GM12801 (cell line): Measurements from ENCODE around the gene GABARAP.

Source experiments
- TF ChIP-seq, protein P1 (sequence below): IDR thresholded peaks from one replicate; pipeline ENCODE4 v1.5.1; 2011; ENCODE audit warnings: control low read depth; ENCODE audit not compliant: insufficient read length; ENCODE audit errors: extremely low read depth

GABARAP gene

DNA sequence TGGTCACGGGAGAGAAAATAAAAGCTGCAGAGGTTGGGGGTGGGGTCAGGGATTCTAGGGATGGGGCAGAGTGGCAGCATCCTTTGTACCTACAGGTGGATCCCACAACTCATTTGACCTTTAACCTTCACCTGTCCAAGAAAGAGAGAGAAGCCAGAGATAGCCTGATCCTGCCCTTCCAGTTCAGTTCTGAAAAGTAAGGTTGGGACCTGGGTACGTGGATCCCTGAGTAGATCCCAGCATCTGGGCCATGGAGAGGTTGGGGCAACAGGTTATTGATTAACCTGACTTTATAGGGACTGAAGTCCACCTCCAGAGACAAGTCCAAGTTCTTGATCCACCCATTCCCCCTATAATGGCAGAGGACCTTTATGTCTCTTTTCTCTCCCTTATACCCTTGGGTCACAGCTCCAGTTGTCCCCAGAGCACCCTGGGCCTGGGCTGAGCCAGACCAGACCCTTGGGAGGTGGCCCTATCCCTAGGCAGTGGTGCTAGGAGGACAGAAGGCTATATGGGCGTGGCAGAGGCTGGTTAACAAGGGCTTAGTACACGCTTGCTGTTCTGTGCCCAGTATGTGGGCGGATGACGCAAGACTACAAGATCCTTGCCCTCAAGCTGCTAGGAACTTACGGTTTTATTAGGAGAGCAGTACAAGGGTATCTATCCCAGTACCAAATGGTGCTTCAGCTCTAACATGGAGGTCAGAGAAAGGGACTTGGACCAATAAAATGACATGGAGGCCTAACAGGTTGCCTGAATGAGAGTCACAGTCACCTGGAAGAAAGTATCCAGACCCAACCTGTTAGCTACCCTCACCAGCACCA lies 16.7 kb upstream of the GABARAP start:
- TF ChIP-seq, protein P1, sequence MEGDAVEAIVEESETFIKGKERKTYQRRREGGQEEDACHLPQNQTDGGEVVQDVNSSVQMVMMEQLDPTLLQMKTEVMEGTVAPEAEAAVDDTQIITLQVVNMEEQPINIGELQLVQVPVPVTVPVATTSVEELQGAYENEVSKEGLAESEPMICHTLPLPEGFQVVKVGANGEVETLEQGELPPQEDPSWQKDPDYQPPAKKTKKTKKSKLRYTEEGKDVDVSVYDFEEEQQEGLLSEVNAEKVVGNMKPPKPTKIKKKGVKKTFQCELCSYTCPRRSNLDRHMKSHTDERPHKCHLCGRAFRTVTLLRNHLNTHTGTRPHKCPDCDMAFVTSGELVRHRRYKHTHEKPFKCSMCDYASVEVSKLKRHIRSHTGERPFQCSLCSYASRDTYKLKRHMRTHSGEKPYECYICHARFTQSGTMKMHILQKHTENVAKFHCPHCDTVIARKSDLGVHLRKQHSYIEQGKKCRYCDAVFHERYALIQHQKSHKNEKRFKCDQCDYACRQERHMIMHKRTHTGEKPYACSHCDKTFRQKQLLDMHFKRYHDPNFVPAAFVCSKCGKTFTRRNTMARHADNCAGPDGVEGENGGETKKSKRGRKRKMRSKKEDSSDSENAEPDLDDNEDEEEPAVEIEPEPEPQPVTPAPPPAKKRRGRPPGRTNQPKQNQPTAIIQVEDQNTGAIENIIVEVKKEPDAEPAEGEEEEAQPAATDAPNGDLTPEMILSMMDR = no peak

DNA sequence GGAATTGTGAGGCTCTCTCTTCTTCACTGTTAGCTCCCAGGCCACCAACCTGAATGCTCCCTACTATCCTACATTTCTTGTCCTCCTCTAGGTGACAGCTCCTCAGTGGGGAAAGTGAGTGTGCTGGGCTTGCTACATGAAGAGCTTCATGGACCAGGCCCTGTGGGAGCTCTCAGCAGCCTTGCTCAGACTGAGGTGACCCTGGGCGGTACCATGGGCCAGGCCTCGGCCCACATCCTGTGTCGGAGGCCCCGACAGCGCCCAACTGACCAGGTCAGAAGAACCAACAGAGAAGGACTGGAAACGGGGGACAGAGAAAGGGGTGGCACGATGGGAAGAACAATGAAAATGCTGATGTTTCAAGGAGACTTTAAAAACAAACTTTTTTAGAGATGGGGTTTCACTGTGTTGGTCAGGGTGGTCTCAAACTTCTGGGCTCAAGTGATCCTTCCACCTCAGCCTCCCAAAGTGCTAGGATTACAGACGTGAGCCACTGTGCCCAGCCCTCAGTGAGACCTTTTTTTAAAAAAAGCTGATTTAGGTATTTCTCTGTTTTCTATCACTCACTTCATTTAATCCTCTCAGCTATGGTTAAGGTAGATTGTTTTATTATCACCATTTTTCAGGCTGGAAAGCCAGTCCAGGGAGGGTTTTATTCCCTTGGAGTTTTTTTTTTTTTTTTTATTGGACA lies 14.7 kb upstream of the GABARAP start:
- TF ChIP-seq, protein P1 = no peak

DNA sequence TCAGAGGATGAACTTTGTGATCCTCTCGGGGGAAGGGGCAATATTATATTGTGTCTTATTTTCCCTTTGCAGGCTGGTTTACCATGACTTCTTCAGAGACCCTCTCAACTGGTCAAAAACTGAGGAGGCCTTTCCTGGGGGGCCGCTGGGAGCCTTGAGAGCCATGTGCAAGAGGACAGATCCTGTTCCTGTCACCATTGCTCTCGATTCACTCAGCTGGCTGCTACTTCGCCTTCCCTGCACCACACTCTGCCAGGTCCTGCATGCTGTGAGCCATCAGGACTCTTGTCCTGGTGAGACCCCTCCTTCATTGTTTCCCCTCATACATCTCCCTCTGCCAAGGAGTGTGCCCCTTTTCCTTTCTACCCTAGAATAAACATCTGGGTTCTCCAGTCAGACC lies 12.3 kb upstream of the GABARAP start:
- TF ChIP-seq, protein P1 = no peak

DNA sequence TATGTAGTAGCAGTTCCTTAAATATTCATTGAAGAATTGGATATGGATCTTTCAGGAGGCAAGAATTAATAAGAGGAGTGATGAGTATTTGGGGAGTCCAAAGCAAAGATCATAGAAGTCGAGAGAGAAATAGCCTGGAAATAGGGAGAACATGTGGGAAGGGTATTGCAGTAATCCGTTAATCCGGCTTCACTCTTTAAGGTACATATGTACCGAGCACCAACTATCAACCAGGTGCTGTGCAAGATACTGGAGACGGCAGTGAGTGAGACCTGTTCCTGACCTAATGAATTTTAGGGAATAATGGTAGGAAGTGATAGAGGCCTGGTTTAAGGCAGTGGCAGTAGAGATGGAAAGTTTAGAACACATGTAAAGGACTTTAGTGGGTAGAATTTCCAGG lies 10.8 kb upstream of the GABARAP start:
- TF ChIP-seq, protein P1 = no peak

DNA sequence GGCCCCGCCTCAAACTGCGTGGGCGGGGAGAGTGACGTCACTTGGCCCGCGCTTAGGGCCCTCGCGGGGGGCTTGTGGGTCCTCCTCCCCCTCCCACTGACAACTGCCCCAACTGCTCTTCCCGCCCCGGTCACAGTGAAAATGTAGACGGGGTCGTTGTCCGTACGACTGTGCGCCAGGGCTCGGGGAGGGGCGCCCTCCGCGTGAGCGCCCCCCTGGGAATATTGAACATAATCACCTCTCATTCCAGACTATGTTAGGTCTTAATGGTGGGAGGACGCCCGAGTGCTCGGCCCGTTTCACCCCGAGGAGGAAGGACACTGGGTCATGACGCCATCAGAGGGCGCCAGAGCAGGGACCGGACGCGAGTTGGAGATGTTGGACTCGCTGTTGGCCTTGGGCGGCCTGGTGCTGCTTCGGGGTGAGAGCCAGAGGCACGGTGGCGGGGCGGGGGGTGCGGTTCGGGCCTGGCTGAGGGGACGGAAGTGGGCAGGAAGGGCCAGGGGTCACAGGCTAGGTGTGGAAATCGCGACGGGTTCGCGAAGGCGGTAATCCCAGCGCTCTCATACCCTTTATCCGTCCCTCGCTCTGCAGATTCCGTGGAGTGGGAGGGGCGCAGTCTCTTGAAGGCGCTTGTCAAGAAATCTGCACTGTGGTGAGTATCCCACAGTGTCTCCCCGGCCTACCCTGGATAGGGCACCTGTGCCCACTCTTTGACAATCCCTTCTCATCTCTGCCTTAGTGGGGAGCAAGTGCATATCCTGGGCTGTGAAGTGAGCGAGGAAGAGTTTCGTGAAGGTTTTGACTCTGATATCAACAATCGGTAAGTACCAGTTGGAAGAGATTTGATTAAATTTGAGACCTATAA lies 10.2 kb upstream of the GABARAP start, which contains the start of gene ELP5:
TSS of gene ELP5 (plus strand) at position 40 of the 868 bp plus-strand sequence. CDS start at position 376, 336 bp downstream.
- TF ChIP-seq, protein P1 = no peak

DNA sequence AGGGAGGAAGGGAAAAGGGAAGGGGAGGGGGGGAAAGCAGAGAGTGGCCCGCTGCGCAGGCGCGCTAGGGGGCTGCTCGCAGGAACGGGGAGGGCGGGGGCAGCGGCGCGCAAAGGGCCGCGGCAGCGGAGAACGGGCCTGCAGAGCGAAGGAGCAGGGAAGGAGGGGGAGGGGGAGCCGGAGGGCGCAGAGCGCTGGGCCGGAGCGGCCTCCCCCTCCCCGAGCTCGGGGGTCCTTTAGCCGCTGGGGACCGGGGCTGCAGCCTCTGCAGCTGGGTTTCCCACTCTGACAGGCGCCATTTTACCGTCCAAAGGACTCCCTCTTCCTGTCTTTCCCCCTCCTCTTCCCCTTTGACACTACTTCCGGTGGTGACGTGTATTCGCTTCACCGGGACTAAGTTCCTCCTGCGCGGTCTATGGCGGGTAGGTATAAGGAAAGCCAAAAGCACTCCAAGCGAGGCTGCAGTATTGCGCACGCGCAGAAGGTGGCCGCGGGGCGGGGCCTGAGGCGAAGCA lies 9.5 kb upstream of the GABARAP start, which contains the start of gene CTDNEP1:
TSS of gene CTDNEP1 (minus strand) at position 74 of the 515 bp plus-strand sequence. CDS start 438 bp downstream, outside the sequence.
- TF ChIP-seq, protein P1 = no peak
